Measurements from ENCODE around the gene UBE2Q1. TPM values are rescaled to one million over a fixed set of nuclear protein-coding genes. Genes with fewer than 3 reads are reported as not detected.
"Not testable (repeated sequence)": the region's sequence is repeated elsewhere in the genome, so short reads cannot be mapped to it uniquely, and the experiment has no call there.

The UBE2Q1 gene
- total and polyA plus RNA-seq, 2 experiments from 2014 or later: 5.7 to 37.9 TPM

DNA sequence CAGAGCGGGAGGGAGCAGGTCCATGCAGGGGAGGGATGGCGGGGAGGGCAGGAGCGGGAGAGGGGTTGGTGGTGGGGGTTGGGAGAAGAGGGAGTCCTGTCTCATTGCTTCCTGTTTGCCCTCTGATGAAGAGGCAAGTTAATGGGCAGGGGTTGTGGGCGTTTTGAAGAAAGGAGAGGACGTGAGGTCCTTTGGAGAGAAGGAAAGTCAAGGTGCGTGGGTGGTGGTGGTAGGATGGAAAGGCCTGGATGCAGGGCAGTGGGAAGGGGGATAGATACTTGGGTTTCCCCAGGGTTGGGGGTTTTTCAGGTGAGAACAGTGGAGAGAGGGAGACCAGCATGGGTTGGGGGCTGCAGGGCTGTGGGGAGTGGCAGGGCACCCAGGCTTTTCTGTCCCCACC, 17.2 kb downstream of the UBE2Q1 start:
- WGBS, 2 experiments (ENCODE audit: low coverage in 1 of 2, low lambda C conversion rate in 2 of 2, missing lambda C conversion rate in 2 of 2): 64 to 71% methylated on average over 5 to 6 of the region's 6 CpGs
- in situ Hi-C loops (cut with MboI): no loop called here
- TF ChIP-seq EZH2 (IDR thresholded peaks at IDR 0.05; ENCODE audit: insufficient read depth, poor library complexity, severe bottlenecking) (no peak), EZH2phosphoT487 (IDR thresholded peaks at IDR 0.05; ENCODE audit: insufficient read depth, low read depth) (no peak)
- no peaks in the 10 kb centered on the region for H3K9me3 ChIP-seq (ENCODE audit: low read depth)
- DNase-seq: no peak
- no peaks in the 10 kb centered on the region for H4K20me1 ChIP-seq (ENCODE audit: insufficient read depth)
- no peak overlapping the region for H3K4me3 ChIP-seq
- H3K36me3 ChIP-seq (ENCODE audit: low read depth): no peaks in the 10 kb centered on the region
- H3K9ac ChIP-seq: no peak overlapping the region
- no peaks in the 10 kb centered on the region for H3K9me2 ChIP-seq (ENCODE audit: insufficient read depth)
- no peak overlapping the region for H3K4me2 ChIP-seq (ENCODE audit: unreplicated experiment)
- H3K27ac ChIP-seq: no peak overlapping the region
- H3F3A ChIP-seq (ENCODE audit: insufficient read depth): no peaks in the 10 kb centered on the region
- H3K27me3 ChIP-seq (replicated peaks; ENCODE audit: insufficient read depth): peaks cover 11% of the 10 kb centered on the region; the same call in 1 of the 2 replicates
- no peaks in the 10 kb centered on the region for H3K79me2 ChIP-seq (ENCODE audit: insufficient read depth)
- H3K4me1 ChIP-seq (ENCODE audit: insufficient read depth): no peaks in the 10 kb centered on the region
- no peak overlapping the region for H2AFZ ChIP-seq

DNA sequence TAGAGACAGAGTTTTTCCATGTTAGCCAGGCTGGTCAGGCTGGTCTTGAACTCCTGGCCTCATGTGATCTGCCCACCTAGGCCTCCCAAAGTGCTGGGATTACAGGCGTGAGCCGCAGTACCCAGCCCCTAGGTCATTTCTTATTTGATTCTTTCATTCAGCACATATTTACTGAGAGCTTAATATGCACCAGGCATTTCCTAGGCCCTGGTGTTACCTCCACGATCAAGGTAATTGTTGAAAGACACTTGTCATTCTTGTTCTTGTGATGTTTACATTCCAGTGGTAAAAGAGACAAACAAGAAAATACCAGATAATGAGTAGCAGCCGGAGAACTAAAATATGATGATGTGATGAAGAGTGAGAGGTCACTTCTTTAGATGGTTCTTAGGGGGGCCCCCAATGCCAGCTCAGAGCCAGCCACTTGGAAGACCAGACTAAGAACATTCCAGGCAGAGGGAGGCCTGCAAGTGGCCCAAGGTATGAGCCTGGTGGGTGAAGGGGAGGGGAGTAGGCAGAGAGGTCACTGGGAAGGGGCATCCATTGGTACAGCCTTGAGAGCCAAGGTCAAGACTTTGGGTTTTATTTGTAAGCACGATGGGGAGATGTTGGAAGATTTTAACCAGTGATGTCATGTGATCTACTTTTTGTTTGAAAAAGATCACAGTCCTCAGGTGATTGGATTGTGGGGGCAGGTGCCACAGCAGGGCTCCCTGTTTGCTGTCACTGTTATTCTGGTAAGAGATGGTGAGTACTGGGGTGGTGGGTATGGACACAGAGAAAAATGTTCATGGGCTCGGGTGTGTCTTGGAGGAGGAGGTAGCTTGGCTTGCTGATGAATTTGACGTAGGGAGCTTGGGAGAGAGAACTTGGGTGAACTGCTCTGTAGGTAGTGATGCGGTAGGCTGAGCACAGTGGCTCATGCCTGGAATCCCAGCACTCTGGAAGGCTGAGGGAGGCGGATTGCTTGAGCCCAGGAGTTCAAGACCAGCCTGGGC, 18.7 kb downstream of the UBE2Q1 start:
- in situ Hi-C loops (cut with MboI): no loop called here
- DNase-seq: no peak

DNA sequence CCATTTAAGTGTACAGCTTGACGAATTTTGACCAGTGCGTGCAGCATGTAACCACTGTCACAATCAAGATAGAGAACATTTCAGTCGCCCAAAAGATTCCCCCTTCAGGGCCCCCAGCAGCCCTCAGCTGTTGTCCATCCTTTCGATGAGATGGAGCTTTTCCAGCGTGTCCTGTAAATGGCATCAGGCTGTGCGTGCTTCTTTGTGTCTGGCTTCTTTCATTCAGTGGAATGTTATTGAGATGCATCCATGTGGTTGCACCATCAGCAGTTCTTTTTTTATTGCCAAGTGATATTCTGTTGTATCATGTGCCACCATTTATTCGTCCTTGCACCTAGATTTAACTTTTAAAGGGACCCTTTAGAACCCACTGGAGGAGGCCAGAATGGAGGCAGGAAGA, 21.9 kb downstream of the UBE2Q1 start:
- H3F3A ChIP-seq (ENCODE audit: insufficient read depth): no peaks in the 10 kb centered on the region
- H2AFZ ChIP-seq: no peak overlapping the region
- H3K27me3 ChIP-seq (replicated peaks; ENCODE audit: insufficient read depth): peaks cover 26% of the 10 kb centered on the region
- H3K9me2 ChIP-seq (ENCODE audit: insufficient read depth): no peaks in the 10 kb centered on the region
- no peak overlapping the region for H3K9ac ChIP-seq
- no peak overlapping the region for H3K27ac ChIP-seq
- H3K4me1 ChIP-seq (ENCODE audit: insufficient read depth): no peaks in the 10 kb centered on the region
- H4K20me1 ChIP-seq (ENCODE audit: insufficient read depth): no peaks in the 10 kb centered on the region
- no peak overlapping the region for H3K4me3 ChIP-seq
- no peaks in the 10 kb centered on the region for H3K36me3 ChIP-seq (ENCODE audit: low read depth)
- 20 to 21% methylated on average over 7 of the region's 7 CpGs for WGBS, 2 experiments (ENCODE audit: low coverage in 1 of 2, low lambda C conversion rate in 2 of 2, missing lambda C conversion rate in 2 of 2)
- no peaks in the 10 kb centered on the region for H3K9me3 ChIP-seq (ENCODE audit: low read depth)
- TF ChIP-seq EZH2phosphoT487 (IDR thresholded peaks at IDR 0.05; ENCODE audit: insufficient read depth, low read depth) (no peak), EZH2 (IDR thresholded peaks at IDR 0.05; ENCODE audit: insufficient read depth, poor library complexity, severe bottlenecking) (no peak)
- peak; percentile 32 for DNase-seq
- no peak overlapping the region for H3K4me2 ChIP-seq (ENCODE audit: unreplicated experiment)
- in situ Hi-C loops (cut with MboI): no loop called here
- H3K79me2 ChIP-seq (ENCODE audit: insufficient read depth): no peaks in the 10 kb centered on the region

More for the DNA sequence above, 18.7 kb downstream of the UBE2Q1 start:
- H3K4me2 ChIP-seq (ENCODE audit: unreplicated experiment): no peak overlapping the region
- no peaks in the 10 kb centered on the region for H3K36me3 ChIP-seq (ENCODE audit: low read depth)
- H2AFZ ChIP-seq: no peak overlapping the region
- H3K9me3 ChIP-seq (ENCODE audit: low read depth): no peaks in the 10 kb centered on the region
- TF ChIP-seq EZH2 (IDR thresholded peaks at IDR 0.05; ENCODE audit: insufficient read depth, poor library complexity, severe bottlenecking): no peak
- TF ChIP-seq EZH2phosphoT487 (IDR thresholded peaks at IDR 0.05; ENCODE audit: insufficient read depth, low read depth): no peak
- no peaks in the 10 kb centered on the region for H3F3A ChIP-seq (ENCODE audit: insufficient read depth)
- no peak overlapping the region for H3K27ac ChIP-seq
- H3K27me3 ChIP-seq (replicated peaks; ENCODE audit: insufficient read depth): peaks cover 25% of the 10 kb centered on the region
- no peaks in the 10 kb centered on the region for H3K4me1 ChIP-seq (ENCODE audit: insufficient read depth)
- no peak overlapping the region for H3K4me3 ChIP-seq
- no peaks in the 10 kb centered on the region for H3K9me2 ChIP-seq (ENCODE audit: insufficient read depth)
- H4K20me1 ChIP-seq (ENCODE audit: insufficient read depth): no peaks in the 10 kb centered on the region
- H3K9ac ChIP-seq: no peak overlapping the region
- H3K79me2 ChIP-seq (ENCODE audit: insufficient read depth): no peaks in the 10 kb centered on the region
- 63 to 65% methylated on average over 9 of the region's 9 CpGs for WGBS, 2 experiments (ENCODE audit: low coverage in 1 of 2, low lambda C conversion rate in 2 of 2, missing lambda C conversion rate in 2 of 2)

- no peaks in the 10 kb centered on the region for H4K20me1 ChIP-seq (ENCODE audit: insufficient read depth)
- no peak overlapping the region for H3K9ac ChIP-seq
- no peaks in the 10 kb centered on the region for H3K9me2 ChIP-seq (ENCODE audit: insufficient read depth)
- no peaks in the 10 kb centered on the region for H3K9me3 ChIP-seq (ENCODE audit: low read depth)
- WGBS, 2 experiments (ENCODE audit: low coverage in 1 of 2, low lambda C conversion rate in 2 of 2, missing lambda C conversion rate in 2 of 2): 60% methylated on average over 11 of the region's 11 CpGs
- H3K4me1 ChIP-seq (ENCODE audit: insufficient read depth): no peaks in the 10 kb centered on the region
- in situ Hi-C loops (cut with MboI): no loop called here
- H3K79me2 ChIP-seq (ENCODE audit: insufficient read depth): no peaks in the 10 kb centered on the region
- H2AFZ ChIP-seq: no peak overlapping the region
- peaks cover 26% of the 10 kb centered on the region for H3K27me3 ChIP-seq (replicated peaks; ENCODE audit: insufficient read depth)
- no peak for TF ChIP-seq EZH2phosphoT487 (IDR thresholded peaks at IDR 0.05; ENCODE audit: insufficient read depth, low read depth)
- TF ChIP-seq EZH2 (IDR thresholded peaks at IDR 0.05; ENCODE audit: insufficient read depth, poor library complexity, severe bottlenecking): no peak
- H3K4me3 ChIP-seq: no peak overlapping the region
- no peaks in the 10 kb centered on the region for H3K36me3 ChIP-seq (ENCODE audit: low read depth)
- no peak overlapping the region for H3K27ac ChIP-seq
- H3F3A ChIP-seq (ENCODE audit: insufficient read depth): no peaks in the 10 kb centered on the region
- H3K4me2 ChIP-seq (ENCODE audit: unreplicated experiment): no peak overlapping the region
- DNase-seq: no peak
Observed at GRCh38 chr1:154533952-154534844, 24.3 kb downstream of the UBE2Q1 start.

- H3K4me2 ChIP-seq (ENCODE audit: unreplicated experiment); H3K4me1 ChIP-seq (ENCODE audit: insufficient read depth); H3K36me3 ChIP-seq (ENCODE audit: low read depth); H3K9me2 ChIP-seq (ENCODE audit: insufficient read depth); H3K4me3 ChIP-seq; DNase-seq; H3K9ac ChIP-seq; H3K79me2 ChIP-seq (ENCODE audit: insufficient read depth); H2AFZ ChIP-seq; H4K20me1 ChIP-seq (ENCODE audit: insufficient read depth); H3F3A ChIP-seq (ENCODE audit: insufficient read depth); H3K27ac ChIP-seq; in situ Hi-C loops (cut with MboI); H3K9me3 ChIP-seq (ENCODE audit: low read depth): not testable (repeated sequence)
- H3K27me3 ChIP-seq (replicated peaks; ENCODE audit: insufficient read depth): peaks cover 26% of the 10 kb centered on the region
- WGBS, 2 experiments (ENCODE audit: low coverage in 1 of 2, low lambda C conversion rate in 2 of 2, missing lambda C conversion rate in 2 of 2): 91 to 94% methylated on average over 10 to 11 of the region's 13 CpGs
Observed at GRCh38 chr1:154531950-154532349, 26.5 kb downstream of the UBE2Q1 start.

Data from GM23248 (cell line).